Pancreas (tissue), 10 donors: Measurements from ENCODE around the gene NAGLU. TPM values are rescaled to one million over a fixed set of nuclear protein-coding genes. Genes with fewer than 3 reads are reported as not detected.

ENCODE experiments used
- ATAC-seq, 4 donors: fragments of 200-7000 bp; cut with Tn5 transposase; one replicate each; pipeline versions ENCODE4 v1.8.0 to v1.9.1; 2020; ENCODE audit warnings: mild to moderate bottlenecking in 4 of 4, moderate library complexity in 4 of 4
- DNase-seq, 6 donors: peaks; one replicate each; pipeline ENCODE4 v3.0.0-alpha.2; 2020
- FAIRE-seq: peaks from 2 replicates; lab custom pipeline; 2012; peaks lifted over from hg19 to GRCh38; lab: Jason Lieb, UNC
- H3K27ac ChIP-seq, 4 donors: fragments of 200-600 bp; sonication (generic); 1 replicate in 3 of 4; 2 replicates in 1 of 4; pipeline versions ENCODE4 v1.5.0 to v1.8.0; 2020
- H3K27me3 ChIP-seq, 4 donors: fragments of 200-600 bp; one replicate each; pipeline ENCODE4 v1.8.0; 2021
- H3K36me3 ChIP-seq, 3 donors: fragments of 200-600 bp; sonication (generic) in 1 of 3; one replicate each; pipeline versions ENCODE4 v1.5.0 to v1.8.0; 2020 to 2021
- H3K4me1 ChIP-seq, 3 donors: fragments of 200-600 bp; one replicate each; pipeline ENCODE4 v1.8.0; 2021
- H3K4me3 ChIP-seq, 4 donors: fragments of 200-600 bp; sonication (generic) in 2 of 4; one replicate each; pipeline versions ENCODE4 v1.5.0 to v1.8.0; 2020 to 2021
- H3K9me3 ChIP-seq, 4 donors: fragments of 200-600 bp; one replicate each; pipeline ENCODE4 v1.8.0; 2021
- CTCF ChIP-seq, 4 donors: fragments of 200-600 bp; sonication (generic) in 3 of 4; IDR thresholded peaks; one replicate each; pipeline versions ENCODE4 v1.5.0 to v1.8.0; 2021; ENCODE audit warnings: antibody characterized with exemption in 4 of 4
- WGBS, 2 donors: extraction: QIAGEN DNeasy Blood & Tissue Kit; methylation state at CpG; one replicate each; pipeline ENCODE4 v1.1.7; 2013; 5-methylcytosine and 5-hydroxymethylcytosine counted together
- intact Hi-C, 3 donors: fragments of 100-400 bp; cut with DNase I; formaldehyde crosslinking; loops; one replicate each; pipeline versions ENCODE4 v1.11.1 to v1.14.2; 2022
- polyA plus RNA-seq, 2 donors: library from polyadenylated mRNA; stranded (reverse); fragments of 200-250 nt; gene quantifications; one replicate each; pipeline ENCODE4 v1.2.3, GENCODE V29; 2013
- total RNA-seq, 6 donors: library from RNA; stranded (reverse); fragmentation: NEBNext Ultra II Directional in 4 of 6; extraction: Animal tissue kit (Norgen Biotek cat#: 25700) in 4 of 6; gene quantifications; one replicate each; pipeline versions ENCODE4 v1.2.1 to v1.2.4, GENCODE V29; 2021 to 2023
- donor health status: healthy with polysubstance abuse.
- donor health status: DM: no; HTN: no; CAD: no; lungs with moderate emphysema.
- donor health status: DM: no; HTN: no; CAD: no.
- donor health status: control.
- donor health status: control.
- donor health status: Bipolar disorder and iron deficiency.
- donor health status: DM: yes; HTN: yes; CAD: no.
- donor health status: DM: no; HTN: no; CAD: no.
- donor health status: DM: no; HTN: no; CAD: no.
- donor health status: DM: yes; HTN: yes; CAD: no.

Gene NAGLU
- total and polyA plus RNA-seq, 8 donors: 17.6 to 52.6 (median 28.9) TPM

- peaks cover 0 to 5% (median 0%) of the 10 kb centered on the region in 3 donors for H3K4me1 ChIP-seq
- ATAC-seq (peak in 1 of 4 donors; percentile 23), FAIRE-seq (no peak), DNase-seq (no peak)
- H3K9me3 ChIP-seq: no peaks in the 10 kb centered on the region
- intact Hi-C loops: no loop called here
- peak overlapping the region in 2 of 4 donors; percentile 16 to 42 for H3K27ac ChIP-seq
- 76% methylated on average over 9 of the region's 9 CpGs for WGBS, 2 donors
- no peak overlapping the region for H3K4me3 ChIP-seq
- TF ChIP-seq CTCF (IDR thresholded peaks at IDR 0.05): no peak
- peaks cover 0 to 82% (median 34%) of the 10 kb centered on the region in 3 donors for H3K36me3 ChIP-seq
- H3K27me3 ChIP-seq: no peaks in the 10 kb centered on the region
Observed at GRCh38 chr17:42584880-42585279, 48.8 kb downstream of the NAGLU start.

GRCh38 chr17:42585353-42585752 is 49.3 kb downstream of the NAGLU start:
- Histone ChIP-seq H3K4me1 (peaks cover 0 to 5% (median 0%) of the 10 kb centered on the region in 3 donors), H3K4me3 (no peak overlapping the region), H3K36me3 (peaks cover 0 to 87% (median 34%) of the 10 kb centered on the region in 3 donors), H3K27me3 (no peaks in the 10 kb centered on the region), H3K9me3 (no peaks in the 10 kb centered on the region), H3K27ac (peak overlapping the region in 2 of 4 donors; percentile 27 to 42)
- no peak for TF ChIP-seq CTCF (IDR thresholded peaks at IDR 0.05)
- no peak for DNase-seq
- peak; percentile 31 to 80 (median 66) for ATAC-seq
- FAIRE-seq: no peak
- 13 to 21% methylated on average over 1 of the region's 1 CpG for WGBS, 2 donors
- intact Hi-C loops: no loop called here

- no peak for TF ChIP-seq CTCF (IDR thresholded peaks at IDR 0.05)
- 77 to 80% methylated on average over 7 of the region's 7 CpGs for WGBS, 2 donors
- DNase-seq: no peak
- no peak overlapping the region for H3K4me3 ChIP-seq
- peak overlapping the region in 1 of 4 donors; percentile 42 for H3K27ac ChIP-seq
- H3K9me3 ChIP-seq: no peaks in the 10 kb centered on the region
- peaks cover 0 to 5% (median 0%) of the 10 kb centered on the region in 3 donors for H3K4me1 ChIP-seq
- FAIRE-seq: no peak
- H3K36me3 ChIP-seq: peaks cover 0 to 92% (median 32%) of the 10 kb centered on the region in 3 donors
- intact Hi-C loops: no loop called here
- no peak for ATAC-seq
- H3K27me3 ChIP-seq: no peaks in the 10 kb centered on the region
Observed at GRCh38 chr17:42586514-42587230, 50.6 kb downstream of the NAGLU start.

- DNase-seq (no peak), ATAC-seq (no peak), FAIRE-seq (no peak)
- H3K4me3 ChIP-seq: no peak overlapping the region
- H3K4me1 ChIP-seq: no peaks in the 10 kb centered on the region
- intact Hi-C loops: no loop called here
- H3K9me3 ChIP-seq: no peaks in the 10 kb centered on the region
- no peak overlapping the region for H3K27ac ChIP-seq
- 97 to 100% methylated on average over 2 of the region's 2 CpGs for WGBS, 2 donors
- H3K36me3 ChIP-seq: peaks cover 0 to 52% (median 13%) of the 10 kb centered on the region in 3 donors
- TF ChIP-seq CTCF (IDR thresholded peaks at IDR 0.05): no peak
- no peaks in the 10 kb centered on the region for H3K27me3 ChIP-seq
Observed at GRCh38 chr17:42590886-42591285, 54.8 kb downstream of the NAGLU start.

GRCh38 chr17:42591411-42591810 is 55.4 kb downstream of the NAGLU start:
- intact Hi-C loops: no loop called here
- Histone ChIP-seq H3K4me3 (no peak overlapping the region), H3K27ac (no peak overlapping the region), H3K4me1 (no peaks in the 10 kb centered on the region), H3K36me3 (peaks cover 0 to 50% (median 11%) of the 10 kb centered on the region in 3 donors), H3K9me3 (no peaks in the 10 kb centered on the region), H3K27me3 (no peaks in the 10 kb centered on the region)
- TF ChIP-seq CTCF (IDR thresholded peaks at IDR 0.05): no peak
- ATAC-seq (no peak), DNase-seq (no peak), FAIRE-seq (no peak)
- 93% methylated on average over 9 of the region's 9 CpGs for WGBS, 2 donors
